SK-N-SH treated with all-trans-retinoic acid at 6 μM for 48 hours (cell line): Measurements from ENCODE around the gene GABRA1.

Experiments used
- ZNF565 ChIP-seq: fragments of 450-650 bp; formaldehyde crosslinking; conservative IDR thresholded peaks from 2 replicates; pipeline ENCODE4 v1.5.0; 2020; ENCODE audit warnings: low read depth, mild to moderate bottlenecking, moderate library complexity
- ZNF70 ChIP-seq: fragments of 450-650 bp; formaldehyde crosslinking; IDR thresholded peaks from 2 replicates; pipeline ENCODE4 v1.5.0; 2020; ENCODE audit warnings: mild to moderate bottlenecking, moderate library complexity

- TF ChIP-seq ZNF565 (CRISPR knock-in tag) = no peak
- no peak for TF ChIP-seq ZNF70 (CRISPR knock-in tag)
These were observed 9.4 kb downstream of the GABRA1 start for GRCh38 chr5:161857358-161857757.
